ENCODE measurements around the gene WDR38.

- no peak for TF ChIP-seq THRA (IDR thresholded peaks at IDR 0.05)
- TF ChIP-seq POLR2A (conservative IDR thresholded peaks at IDR 0.05), result no peak
- no peak for TF ChIP-seq EGR1 (conservative IDR thresholded peaks at IDR 0.05)
- TF ChIP-seq SMARCC2 (IDR thresholded peaks at IDR 0.05; ENCODE audit: low read depth), result no peak
These were observed 48.1 kb upstream of the WDR38 start for GRCh38 chr9:124805186-124805585.

Measured in K562 (cell line).